C1 segment of cervical spinal cord (tissue), 14 donors: Measurements from ENCODE around the gene ZNF512.
"Not testable (repeated sequence)": the region's sequence is repeated elsewhere in the genome, so short reads cannot be mapped to it uniquely, and the experiment has no call there.

Source experiments
- DNase-seq, 14 donors: peaks; one replicate each; lab custom pipeline; 2025; lab: John Stamatoyannopoulos, UW

The ZNF512 gene

DNA sequence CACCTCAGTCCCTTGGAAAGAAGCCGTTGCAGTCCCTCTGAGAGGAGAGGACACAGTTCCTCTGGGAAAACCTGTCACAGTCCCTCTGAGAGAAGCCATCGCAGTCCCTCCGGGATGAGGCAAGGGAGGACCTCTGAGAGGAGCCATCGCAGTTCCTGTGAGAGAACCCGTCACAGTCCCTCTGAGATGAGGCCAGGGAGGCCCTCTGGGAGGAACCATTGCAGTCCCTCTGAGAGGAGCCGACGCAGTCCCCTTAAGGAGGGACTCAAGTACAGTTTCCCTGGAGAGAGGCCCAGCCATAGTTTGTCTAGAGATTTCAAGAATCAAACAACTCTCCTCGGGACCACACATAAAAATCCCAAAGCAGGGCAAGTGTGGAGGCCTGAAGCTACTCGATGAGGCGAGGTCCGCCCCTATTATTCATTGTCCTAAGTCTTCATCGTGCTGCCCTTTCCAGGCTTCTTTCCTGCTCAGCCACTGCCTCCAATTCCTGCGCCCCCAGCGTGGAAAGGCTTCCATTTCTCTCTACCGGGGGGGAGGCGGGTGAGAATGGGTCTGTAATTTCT lies 630 bp upstream of the ZNF512 start:
- DNase-seq, result peak in 1 of 14 donors; percentile 5

DNA sequence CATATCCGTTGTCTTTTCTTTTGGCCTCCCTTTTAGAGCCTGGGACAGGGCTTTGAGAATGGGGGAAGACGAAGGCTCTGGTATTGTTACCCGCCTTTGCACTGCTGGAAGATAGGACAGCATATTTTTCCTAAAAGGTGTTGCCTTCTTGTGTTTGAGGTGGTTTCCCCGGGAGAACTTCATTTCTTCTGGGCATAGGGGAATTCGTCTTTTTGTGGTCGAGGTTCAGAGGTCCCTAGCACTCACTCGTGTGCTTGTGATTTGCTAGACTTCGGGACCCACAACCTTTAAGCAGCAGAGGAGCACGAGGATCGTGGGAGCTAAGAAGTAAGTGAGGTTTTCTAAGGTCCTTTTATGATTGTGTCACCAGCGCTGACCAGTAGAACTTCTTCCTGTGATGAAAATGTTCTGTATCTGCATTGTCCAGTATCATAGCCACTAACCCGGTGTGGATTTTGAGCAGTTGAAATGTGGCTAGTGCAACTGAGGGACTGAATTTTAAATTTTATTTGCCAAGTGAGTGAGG lies 611 bp downstream of the ZNF512 start:
- peak in 2 of 14 donors; percentile 20 to 31 for DNase-seq

- DNase-seq, result no peak
Observed at GRCh38 chr2:27584597-27584996, 1.8 kb downstream of the ZNF512 start.

GRCh38 chr2:27587025-27587424 lies 4.2 kb downstream of the ZNF512 start:
- DNase-seq, result no peak

- no peak for DNase-seq
Observed at GRCh38 chr2:27588308-27588707, 5.5 kb downstream of the ZNF512 start.

DNA sequence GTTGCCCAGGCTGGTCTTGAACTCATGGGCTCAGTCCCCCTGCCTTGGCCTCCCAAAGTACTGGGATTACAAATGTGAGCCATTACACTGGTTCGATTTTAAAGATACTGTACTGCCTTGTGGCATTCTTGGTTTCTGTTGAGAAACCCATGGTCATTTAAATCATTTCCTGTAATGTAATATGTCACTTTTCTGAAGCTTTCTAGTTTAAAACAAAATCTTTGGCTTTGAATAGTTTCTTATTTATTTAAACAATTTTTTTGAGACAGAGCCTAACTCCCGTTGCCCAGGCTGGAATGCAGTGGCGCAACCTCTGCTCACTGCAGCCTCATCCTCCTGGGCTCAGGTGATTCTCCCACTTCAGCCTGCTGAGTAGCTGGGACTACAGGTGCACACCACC lies 8.9 kb downstream of the ZNF512 start:
- no peak for DNase-seq

- DNase-seq, result no peak
Observed at GRCh38 chr2:27593240-27593639, 10.4 kb downstream of the ZNF512 start.

- not testable (repeated sequence) for DNase-seq
Observed at GRCh38 chr2:27594020-27594703, 11.3 kb downstream of the ZNF512 start.

DNA sequence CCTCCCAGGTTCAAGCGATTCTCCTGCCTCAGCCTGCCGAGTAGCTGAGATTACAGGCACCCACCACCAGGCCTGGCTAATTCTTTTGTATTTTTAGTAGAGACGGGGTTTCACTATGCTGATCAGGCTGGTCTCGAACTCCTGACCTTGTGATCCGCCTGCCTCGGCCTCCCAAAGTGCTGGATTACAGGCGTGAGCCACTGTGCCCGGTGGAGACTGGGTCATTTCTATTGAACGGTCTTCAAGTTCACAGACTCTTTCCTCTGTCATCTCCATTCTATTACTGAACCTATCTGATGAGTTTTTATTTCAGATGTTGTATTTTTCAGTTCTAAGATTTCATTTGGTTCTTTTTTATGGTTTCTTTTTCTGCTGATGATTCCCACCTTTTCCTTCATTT lies 12.6 kb downstream of the ZNF512 start:
- DNase-seq, result not testable (repeated sequence)

DNA sequence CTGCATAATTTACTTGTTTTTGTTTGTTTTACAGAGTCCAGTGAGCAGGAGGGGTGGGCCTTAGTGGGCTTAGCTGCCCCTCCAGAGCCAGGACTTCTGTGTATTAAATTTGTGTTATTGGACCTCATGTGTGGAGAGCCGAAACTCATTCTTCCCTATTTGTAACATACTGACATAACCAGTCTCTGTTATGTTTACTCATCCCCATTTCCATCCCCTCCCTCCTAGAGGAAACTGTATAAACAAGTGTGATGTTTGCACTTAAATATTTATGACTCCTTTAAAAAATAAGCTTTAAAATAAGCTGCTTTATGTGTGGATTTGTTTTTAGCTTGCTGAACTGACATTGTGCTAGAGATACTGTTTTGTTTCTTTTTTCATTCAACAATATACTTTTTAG lies 13.8 kb downstream of the ZNF512 start:
- no peak for DNase-seq

- no peak for DNase-seq
Observed at GRCh38 chr2:27606611-27607010, 23.8 kb downstream of the ZNF512 start.

DNA sequence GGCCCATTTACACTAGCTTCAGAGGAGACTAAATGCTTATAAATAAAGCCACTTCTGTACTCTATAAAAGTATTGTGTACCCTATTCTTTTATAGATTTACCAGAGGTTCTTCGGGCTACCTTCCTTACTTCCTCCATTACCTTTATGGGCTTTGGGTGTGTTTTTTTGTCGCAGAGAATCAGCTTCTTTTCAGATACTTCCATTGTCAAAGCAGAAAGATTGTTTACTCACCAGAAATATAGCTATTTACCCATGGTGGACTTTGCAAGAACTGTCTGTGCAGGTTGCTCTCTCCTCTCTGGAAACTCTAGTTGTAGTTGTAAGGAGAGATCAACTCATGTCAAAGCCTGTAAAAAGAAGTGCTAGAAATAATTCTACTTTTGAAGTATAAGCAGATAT lies 31.1 kb downstream of the ZNF512 start:
- no peak for DNase-seq

GRCh38 chr2:27615316-27615715 lies 32.5 kb downstream of the ZNF512 start:
- no peak for DNase-seq

DNA sequence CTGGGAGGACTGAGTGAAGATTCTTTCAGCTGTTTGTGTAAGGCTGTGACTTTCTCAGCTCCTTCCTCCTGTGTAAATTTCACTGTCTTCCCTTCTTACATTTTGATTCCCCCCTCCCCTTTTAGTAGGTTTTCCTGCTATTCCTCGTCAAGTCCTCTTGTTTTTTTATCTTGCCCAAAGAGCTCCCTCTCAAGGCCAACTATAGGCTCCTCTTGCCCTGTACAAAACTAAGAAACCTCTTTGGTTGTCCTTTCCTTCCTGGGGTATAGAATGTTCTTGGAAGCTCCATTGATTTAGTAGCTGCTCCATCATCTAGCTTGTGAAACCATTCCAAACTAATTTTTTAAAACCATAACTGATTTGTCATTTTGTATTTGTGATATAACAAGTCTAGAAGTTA lies 38.7 kb downstream of the ZNF512 start:
- DNase-seq, result no peak

GRCh38 chr2:27622921-27623384 lies 40.1 kb downstream of the ZNF512 start:
- no peak for DNase-seq

- DNase-seq, result no peak
Observed at GRCh38 chr2:27624943-27625342, 42.1 kb downstream of the ZNF512 start.

GRCh38 chr2:27626323-27626722 lies 43.5 kb downstream of the ZNF512 start:
- not testable (repeated sequence) for DNase-seq

DNA sequence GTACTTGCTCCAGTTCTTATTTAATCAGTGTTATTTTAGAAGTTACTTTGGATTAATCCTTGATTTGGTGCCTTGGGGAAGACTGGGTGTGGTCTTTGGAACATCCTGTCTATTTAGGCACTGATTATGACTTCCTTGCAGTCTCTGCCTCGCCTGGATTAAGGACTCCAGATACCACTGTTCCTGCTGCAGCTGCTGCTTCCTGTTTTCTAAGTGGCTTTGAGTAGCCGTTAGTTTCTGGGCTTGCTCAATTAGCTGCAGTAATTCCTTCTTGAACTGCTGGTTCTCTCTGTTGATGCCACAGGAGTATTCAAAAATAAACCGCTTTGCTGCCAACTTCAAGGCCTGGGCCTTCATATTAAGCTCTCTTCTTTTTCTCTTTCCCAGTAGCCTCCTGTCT lies 44.1 kb downstream of the ZNF512 start:
- peak in 1 of 14 donors; percentile 1 for DNase-seq

DNA sequence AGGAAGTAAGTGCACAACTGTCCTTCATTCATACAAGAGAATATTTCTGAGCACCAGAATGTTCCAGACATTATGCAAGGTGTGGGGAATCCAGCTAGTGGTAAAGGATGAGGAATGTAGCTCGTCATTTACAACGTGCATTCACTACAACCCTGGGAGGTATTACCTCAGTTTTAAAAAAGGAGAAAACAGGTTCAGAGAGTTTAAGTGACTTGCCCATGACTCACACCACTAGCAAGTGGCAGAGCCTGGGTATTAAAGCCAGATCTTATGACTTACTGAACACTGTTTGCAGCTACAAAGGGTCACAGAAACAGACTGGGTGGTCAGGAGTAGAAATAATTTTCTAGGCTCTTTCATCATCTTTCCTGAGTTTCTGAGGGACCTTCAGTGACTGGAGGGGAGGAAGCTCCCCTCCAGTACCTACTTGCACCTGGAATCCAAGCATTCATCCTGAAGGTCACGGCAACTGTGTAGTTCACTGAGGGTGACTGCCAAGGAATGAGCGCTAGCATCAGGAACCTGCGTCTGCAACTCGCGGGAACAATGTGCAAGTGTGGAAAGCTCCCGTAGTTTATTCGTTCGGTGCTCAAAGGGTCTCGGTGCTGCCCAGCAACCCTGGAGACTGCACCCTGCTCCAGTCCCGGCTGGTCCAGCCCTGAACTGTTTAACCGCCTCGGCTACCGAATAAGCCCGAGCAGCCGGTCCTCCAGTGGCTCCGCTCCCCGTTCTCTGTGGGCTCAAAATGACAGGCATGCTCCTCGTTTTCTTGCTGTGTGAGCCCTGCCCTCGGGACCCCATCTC lies 45.3 kb downstream of the ZNF512 start:
- peak in 3 of 14 donors; percentile 31 to 54 (median 38) for DNase-seq

- peak; percentile 4 to 94 (median 85) for DNase-seq
Observed at GRCh38 chr2:27628767-27629709, 46.2 kb downstream of the ZNF512 start, which contains the start of the genes CCDC121 and GPN1. TSS of gene CCDC121 (minus strand) at chr2:27629012. CDS start at chr2:27627799, 1,213 bp downstream. TSS of gene GPN1 (plus strand) at chr2:27629050. CDS start at chr2:27629059, 9 bp downstream.

DNA sequence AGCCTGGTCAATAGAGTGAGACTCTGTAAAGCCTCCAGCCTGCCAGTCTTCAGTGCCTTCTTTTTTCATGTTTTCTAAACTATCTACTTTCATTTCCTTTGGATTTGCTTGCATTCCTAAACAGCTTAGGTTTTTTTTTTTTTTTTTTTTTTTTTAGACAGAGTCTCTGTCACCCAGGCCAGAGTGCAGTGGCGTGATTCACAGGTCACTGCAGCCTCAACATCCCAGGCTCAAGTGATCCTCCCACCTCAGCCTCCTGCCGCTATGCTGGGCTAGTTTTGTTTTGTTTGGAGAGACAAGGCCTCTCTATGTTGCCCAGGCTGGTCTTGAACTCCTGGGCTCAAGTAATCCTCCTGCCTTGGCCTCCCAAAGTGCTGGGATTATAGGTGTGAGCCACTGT lies 47.4 kb downstream of the ZNF512 start:
- DNase-seq, result not testable (repeated sequence)
